OCI-LY1 (cell line): ENCODE data around the gene CDH4.

Experiments used
- CTCF ChIP-seq: fragments of 200-600 bp; sonication (generic), shearing (Covaris generic); IDR thresholded peaks from 2 replicates; pipeline ENCODE4 v1.5.1; 2017; ENCODE audit warnings: mild to moderate bottlenecking, antibody characterized with exemption, low read length, moderate library complexity, mixed read lengths
- EZH2 ChIP-seq: fragments of 200-600 bp; sonication (generic), shearing (Covaris generic); IDR thresholded peaks from 2 replicates; pipeline ENCODE4 v1.8.0; 2017; ENCODE audit warnings: borderline replicate concordance, mixed run types, mild to moderate bottlenecking, antibody characterized with exemption, low read length, moderate library complexity, mixed read lengths

GRCh38 chr20:61349447-61350165 is 97.5 kb downstream of the CDH4 start:
- TF ChIP-seq CTCF (no peak), EZH2 (no peak)
